Measurements from ENCODE around the gene GALNT14. TPM values are rescaled to one million over a fixed set of nuclear protein-coding genes. Genes with fewer than 3 reads are reported as not detected.

The GALNT14 gene
- total and polyA plus RNA-seq, 2 donors (not counting 1 experiment from before 2014, with no cell fraction given): 3.1 to 6.2 TPM

DNA sequence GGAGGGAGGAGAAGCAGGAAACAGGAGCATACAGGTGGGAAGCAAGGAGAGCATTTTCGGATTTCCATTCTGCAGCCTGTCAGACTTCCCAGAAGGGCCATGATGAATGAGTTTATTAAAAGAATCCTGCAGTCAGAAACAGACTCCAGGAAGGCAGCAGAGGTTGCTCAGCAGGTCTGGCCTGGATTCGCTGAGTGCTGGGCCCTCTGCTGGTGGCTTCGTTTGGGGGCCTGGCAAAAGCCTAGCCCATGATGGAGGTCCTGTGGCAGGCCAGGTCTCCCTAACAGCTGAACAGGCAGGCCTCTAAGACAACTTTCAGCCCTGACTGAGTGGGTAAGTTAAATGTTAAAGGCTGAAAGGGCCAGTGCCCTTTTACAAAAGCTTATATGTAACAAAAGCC, 222.8 kb downstream of the GALNT14 start:
- no peak overlapping the region for H3K27ac ChIP-seq (ENCODE audit: low read length in 2 of 2)
- no peak overlapping the region for H2AFZ ChIP-seq (ENCODE audit: insufficient read depth, low read depth, low read length, poor library complexity, severe bottlenecking)
- H3K4me3 ChIP-seq (ENCODE audit: control extremely low read depth in 1 of 5, extremely low read depth in 1 of 5, insufficient read depth in 1 of 5, low read depth in 2 of 5, low read length in 4 of 5): no peak overlapping the region
- CTCF ChIA-PET: no interaction called here
- ATAC-seq (ENCODE audit: low read depth) (no peak), DNase-seq (no peak)
- H3K9me3 Mint-ChIP-seq (ENCODE audit: insufficient read depth): no peaks in the 10 kb centered on the region
- H3K79me2 ChIP-seq (ENCODE audit: control insufficient read depth, insufficient read depth, low read length): no peaks in the 10 kb centered on the region
- 80% methylated on average over 3 of the region's 3 CpGs for WGBS (ENCODE audit: insufficient coverage)
- POLR2A ChIA-PET: no interaction called here
- H3K27me3 ChIP-seq (replicated peaks in 1 of 4; ENCODE audit: control extremely low read depth in 1 of 4, control insufficient read depth in 3 of 4, insufficient read depth in 4 of 4, low read length in 3 of 4): no peaks in the 10 kb centered on the region
- intact Hi-C loops (cut with micrococcal nuclease): no loop called here
- TF ChIP-seq, protein P1, sequence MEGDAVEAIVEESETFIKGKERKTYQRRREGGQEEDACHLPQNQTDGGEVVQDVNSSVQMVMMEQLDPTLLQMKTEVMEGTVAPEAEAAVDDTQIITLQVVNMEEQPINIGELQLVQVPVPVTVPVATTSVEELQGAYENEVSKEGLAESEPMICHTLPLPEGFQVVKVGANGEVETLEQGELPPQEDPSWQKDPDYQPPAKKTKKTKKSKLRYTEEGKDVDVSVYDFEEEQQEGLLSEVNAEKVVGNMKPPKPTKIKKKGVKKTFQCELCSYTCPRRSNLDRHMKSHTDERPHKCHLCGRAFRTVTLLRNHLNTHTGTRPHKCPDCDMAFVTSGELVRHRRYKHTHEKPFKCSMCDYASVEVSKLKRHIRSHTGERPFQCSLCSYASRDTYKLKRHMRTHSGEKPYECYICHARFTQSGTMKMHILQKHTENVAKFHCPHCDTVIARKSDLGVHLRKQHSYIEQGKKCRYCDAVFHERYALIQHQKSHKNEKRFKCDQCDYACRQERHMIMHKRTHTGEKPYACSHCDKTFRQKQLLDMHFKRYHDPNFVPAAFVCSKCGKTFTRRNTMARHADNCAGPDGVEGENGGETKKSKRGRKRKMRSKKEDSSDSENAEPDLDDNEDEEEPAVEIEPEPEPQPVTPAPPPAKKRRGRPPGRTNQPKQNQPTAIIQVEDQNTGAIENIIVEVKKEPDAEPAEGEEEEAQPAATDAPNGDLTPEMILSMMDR (IDR thresholded peaks at IDR 0.05): no peak
- no peak for TF ChIP-seq EZH2 (IDR thresholded peaks at IDR 0.05; ENCODE audit: borderline replicate concordance, insufficient read depth, low read depth, low read length, poor library complexity, severe bottlenecking)
- H4K20me1 ChIP-seq (ENCODE audit: control insufficient read depth, insufficient read depth, low read length, poor library complexity, severe bottlenecking): no peaks in the 10 kb centered on the region
- H3K4me3 Mint-ChIP-seq: no peak overlapping the region
- no peaks in the 10 kb centered on the region for H3K36me3 ChIP-seq (replicated peaks in 1 of 2; ENCODE audit: control extremely low read depth in 1 of 2, control insufficient read depth in 1 of 2, extremely low read depth in 1 of 2, insufficient read depth in 2 of 2, low read length in 1 of 2)
- no peak overlapping the region for H3K27ac Mint-ChIP-seq
- no peak overlapping the region for H3K4me2 ChIP-seq (replicated peaks; ENCODE audit: low read depth, low read length, poor library complexity, severe bottlenecking)
- H3K4me1 ChIP-seq (ENCODE audit: control insufficient read depth in 2 of 2, insufficient read depth in 2 of 2, low read length in 2 of 2): no peaks in the 10 kb centered on the region
- H3K9me3 ChIP-seq (ENCODE audit: control extremely low read depth in 1 of 3, control insufficient read depth in 2 of 3, insufficient read depth in 1 of 3, low read length in 2 of 3): peaks cover 0 to under 1% (median 0%) of the 10 kb centered on the region in 3 donors
- H3K27me3 Mint-ChIP-seq: no peaks in the 10 kb centered on the region
- no peak overlapping the region for H3K9ac ChIP-seq (ENCODE audit: low read length)
- H3K4me1 Mint-ChIP-seq: no peaks in the 10 kb centered on the region

DNA sequence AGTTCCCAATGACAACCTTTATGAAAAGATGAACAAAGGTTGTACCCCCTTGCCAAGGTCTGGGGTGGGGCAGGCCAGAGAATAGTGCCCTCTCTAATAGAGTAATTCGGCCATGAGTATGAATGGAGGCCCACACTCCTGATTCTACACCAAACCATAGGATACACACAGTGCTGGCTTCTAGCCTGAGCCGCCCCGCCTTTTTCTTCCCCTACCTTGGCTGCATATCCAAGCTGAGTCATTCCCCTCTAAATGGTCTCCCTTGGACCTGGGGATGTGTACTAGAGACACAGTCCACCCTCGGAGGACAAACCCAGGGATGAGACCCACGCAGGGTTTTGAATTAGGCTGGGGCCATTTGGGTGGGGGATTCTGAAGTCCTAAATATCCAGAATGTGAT, 223.8 kb downstream of the GALNT14 start:
- Histone ChIP-seq H3K9ac (ENCODE audit: low read length) (no peak overlapping the region), H3K4me1 (ENCODE audit: control insufficient read depth in 2 of 2, insufficient read depth in 2 of 2, low read length in 2 of 2) (no peaks in the 10 kb centered on the region), H3K4me2 (replicated peaks; ENCODE audit: low read depth, low read length, poor library complexity, severe bottlenecking) (no peak overlapping the region), H2AFZ (ENCODE audit: insufficient read depth, low read depth, low read length, poor library complexity, severe bottlenecking) (no peak overlapping the region), H3K79me2 (ENCODE audit: control insufficient read depth, insufficient read depth, low read length) (no peaks in the 10 kb centered on the region), H3K27me3 (replicated peaks in 1 of 4; ENCODE audit: control extremely low read depth in 1 of 4, control insufficient read depth in 3 of 4, insufficient read depth in 4 of 4, low read length in 3 of 4) (no peaks in the 10 kb centered on the region), H3K36me3 (replicated peaks in 1 of 2; ENCODE audit: control extremely low read depth in 1 of 2, control insufficient read depth in 1 of 2, extremely low read depth in 1 of 2, insufficient read depth in 2 of 2, low read length in 1 of 2) (no peaks in the 10 kb centered on the region), H3K27ac (ENCODE audit: low read length in 2 of 2) (no peak overlapping the region), H3K9me3 (ENCODE audit: control extremely low read depth in 1 of 3, control insufficient read depth in 2 of 3, insufficient read depth in 1 of 3, low read length in 2 of 3) (peaks cover 0 to 1% (median 0%) of the 10 kb centered on the region in 3 donors), H4K20me1 (ENCODE audit: control insufficient read depth, insufficient read depth, low read length, poor library complexity, severe bottlenecking) (no peaks in the 10 kb centered on the region), H3K4me3 (ENCODE audit: control extremely low read depth in 1 of 5, extremely low read depth in 1 of 5, insufficient read depth in 1 of 5, low read depth in 2 of 5, low read length in 4 of 5) (no peak overlapping the region)
- 100% methylated on average over 3 of the region's 5 CpGs for WGBS (ENCODE audit: insufficient coverage)
- no peak overlapping the region for H3K27ac Mint-ChIP-seq
- POLR2A ChIA-PET: no interaction called here
- DNase-seq (no peak), ATAC-seq (ENCODE audit: low read depth) (no peak)
- intact Hi-C loops (cut with micrococcal nuclease): no loop called here
- no peaks in the 10 kb centered on the region for H3K27me3 Mint-ChIP-seq
- TF ChIP-seq EZH2 (IDR thresholded peaks at IDR 0.05; ENCODE audit: borderline replicate concordance, insufficient read depth, low read depth, low read length, poor library complexity, severe bottlenecking): no peak
- TF ChIP-seq, protein P1 (IDR thresholded peaks at IDR 0.05): no peak
- CTCF ChIA-PET: no interaction called here
- H3K9me3 Mint-ChIP-seq (ENCODE audit: insufficient read depth): no peaks in the 10 kb centered on the region
- no peaks in the 10 kb centered on the region for H3K4me1 Mint-ChIP-seq
- no peak overlapping the region for H3K4me3 Mint-ChIP-seq

Data from B cell (primary cell).